Keratinocyte (primary cell): ENCODE data around the gene MSRB2.

Experiments used
- EZH2 ChIP-seq: IDR thresholded peaks from one replicate; pipeline ENCODE4 v1.6.1; 2012; ENCODE audit warnings: inconsistent platforms, mild to moderate bottlenecking, low read length, moderate library complexity
- TF ChIP-seq, protein P1 (sequence below), 3 experiments: IDR thresholded peaks in 1 of 3; conservative IDR thresholded peaks in 1 of 3; optimal IDR thresholded peaks in 1 of 3; 2 replicates in 2 of 3; 3 replicates in 1 of 3; pipeline versions ENCODE3 to v1.5.1; 2011; ENCODE audit warnings: low read length in 3 of 3, mild to moderate bottlenecking in 3 of 3, moderate library complexity in 2 of 3, control low read depth in 1 of 3, inconsistent platforms in 1 of 3; ENCODE audit not compliant: insufficient read depth in 2 of 3; ENCODE audit errors: extremely low read depth in 1 of 3

DNA sequence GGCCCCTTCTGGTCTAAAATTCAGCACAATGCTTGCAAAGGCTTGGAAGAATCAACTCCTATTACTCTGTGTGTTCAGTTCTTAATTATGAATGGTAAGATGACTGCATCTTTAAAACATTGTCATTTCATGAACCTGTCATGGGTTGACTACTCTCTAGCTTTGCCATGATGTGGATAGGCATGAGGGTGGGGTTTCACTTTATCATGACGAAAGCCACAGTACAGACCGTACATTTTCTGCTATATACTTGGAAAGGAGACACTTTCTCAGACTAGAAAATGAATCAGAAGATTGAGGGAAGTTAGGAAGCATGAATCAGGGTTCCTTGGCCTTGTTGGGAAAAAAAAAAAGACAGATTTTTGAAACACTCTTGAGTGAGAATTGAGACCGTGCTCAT, 19.7 kb upstream of the MSRB2 start:
- TF ChIP-seq, protein P1, sequence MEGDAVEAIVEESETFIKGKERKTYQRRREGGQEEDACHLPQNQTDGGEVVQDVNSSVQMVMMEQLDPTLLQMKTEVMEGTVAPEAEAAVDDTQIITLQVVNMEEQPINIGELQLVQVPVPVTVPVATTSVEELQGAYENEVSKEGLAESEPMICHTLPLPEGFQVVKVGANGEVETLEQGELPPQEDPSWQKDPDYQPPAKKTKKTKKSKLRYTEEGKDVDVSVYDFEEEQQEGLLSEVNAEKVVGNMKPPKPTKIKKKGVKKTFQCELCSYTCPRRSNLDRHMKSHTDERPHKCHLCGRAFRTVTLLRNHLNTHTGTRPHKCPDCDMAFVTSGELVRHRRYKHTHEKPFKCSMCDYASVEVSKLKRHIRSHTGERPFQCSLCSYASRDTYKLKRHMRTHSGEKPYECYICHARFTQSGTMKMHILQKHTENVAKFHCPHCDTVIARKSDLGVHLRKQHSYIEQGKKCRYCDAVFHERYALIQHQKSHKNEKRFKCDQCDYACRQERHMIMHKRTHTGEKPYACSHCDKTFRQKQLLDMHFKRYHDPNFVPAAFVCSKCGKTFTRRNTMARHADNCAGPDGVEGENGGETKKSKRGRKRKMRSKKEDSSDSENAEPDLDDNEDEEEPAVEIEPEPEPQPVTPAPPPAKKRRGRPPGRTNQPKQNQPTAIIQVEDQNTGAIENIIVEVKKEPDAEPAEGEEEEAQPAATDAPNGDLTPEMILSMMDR (optimal IDR thresholded peaks at IDR 0.05 in 1 of 3, IDR thresholded peaks at IDR 0.05 in 1 of 3, conservative IDR thresholded peaks at IDR 0.05 in 1 of 3; ENCODE audit: extremely low read depth in 1 of 3, insufficient read depth in 2 of 3, low read length in 3 of 3): no peak
- no peak for TF ChIP-seq EZH2
